Adrenal gland (tissue), 12 donors: Measurements from ENCODE around the gene AREG. TPM values are rescaled to one million over a fixed set of nuclear protein-coding genes. Genes with fewer than 3 reads are reported as not detected.

Source experiments
- DNase-seq, 7 donors: peaks; one replicate each; pipeline ENCODE4 v3.0.0-alpha.2; 2019 to 2020
- H3K27ac ChIP-seq, 5 donors: fragments of 200-600 bp; sonication (generic) in 4 of 5; 1 replicate in 3 of 5; 2 replicates in 2 of 5; pipeline versions ENCODE4 v1.5.1 to v1.8.0; 2016 to 2020; ENCODE audit warnings: mild to moderate bottlenecking in 1 of 5
- H3K27me3 ChIP-seq: fragments of 200-600 bp; 2 replicates; pipeline ENCODE4 v1.8.0; 2021
- H3K36me3 ChIP-seq, 2 donors: fragments of 200-600 bp; replicated peaks in 1 of 2; 1 replicate in 1 of 2; 2 replicates in 1 of 2; pipeline versions ENCODE4 v1.5.1 to v1.8.0; 2018 to 2022
- H3K4me1 ChIP-seq, 2 donors: fragments of 200-600 bp; replicated peaks in 1 of 2; 1 replicate in 1 of 2; 2 replicates in 1 of 2; pipeline versions ENCODE4 v1.5.1 to v1.8.0; 2018 to 2021
- H3K4me3 ChIP-seq, 4 donors: fragments of 200-600 bp; sonication (generic) in 3 of 4; one replicate each; pipeline ENCODE4 v1.5.1; 2016 to 2018
- H3K9me3 ChIP-seq, 3 donors: fragments of 200-600 bp; sonication (generic) in 1 of 3; replicated peaks in 1 of 3; 1 replicate in 2 of 3; 2 replicates in 1 of 3; pipeline versions ENCODE4 v1.5.1 to v1.8.0; 2016 to 2021
- POLR2A ChIP-seq, 2 donors: fragments of 450-650 bp; IDR thresholded peaks; one replicate each; pipeline ENCODE4 v1.6.1; 2017; ENCODE audit warnings: antibody characterized with exemption in 2 of 2, mild to moderate bottlenecking in 2 of 2, moderate library complexity in 1 of 2
- WGBS, 4 donors: extraction: QIAGEN DNeasy Blood & Tissue Kit in 2 of 4; methylation state at CpG; one replicate each; pipeline versions ENCODE4 v1.1.5 to v1.1.7; 2013 to 2017; 5-methylcytosine and 5-hydroxymethylcytosine counted together
- intact Hi-C, 2 donors: fragments of 100-400 bp; cut with DNase I; formaldehyde crosslinking; loops; one replicate each; pipeline versions ENCODE4 v1.14.1 to v1.15.0; 2022 to 2023
- polyA plus RNA-seq, 3 donors: library from polyadenylated mRNA; stranded (reverse); fragments of 200-250 nt in 2 of 3; fragments of 350-450 nt in 1 of 3; fragmentation: Illumina TruSeq in 1 of 3; extraction: RNeasy Lipid Tissue Mini Kit (QIAGEN cat#74804) in 1 of 3; gene quantifications; one replicate each; pipeline ENCODE4 v1.2.3, GENCODE V29; 2013 to 2014
- total RNA-seq, 9 donors: library from RNA; depleted of rRNA in 4 of 9; stranded (reverse); fragments of >200 nt in 4 of 9; fragments of 120-200 nt in 1 of 9; fragmentation: NEBNext Ultra II Directional in 1 of 9; extraction: Animal tissue kit (Norgen Biotek cat#: 25700) in 1 of 9; gene quantifications; one replicate each; pipeline versions ENCODE4 v1.1.0 to v1.2.4, GENCODE V29; 2013 to 2023
- TF ChIP-seq, protein P1 (sequence below), 6 experiments: fragments of 450-650 bp in 4 of 6; fragments of 200-600 bp in 2 of 6; sonication (generic) in 1 of 6; IDR thresholded peaks; 1 replicate in 5 of 6; 2 replicates in 1 of 6; pipeline versions ENCODE4 v1.5.1 to v1.8.0; 2016 to 2021; ENCODE audit warnings: antibody characterized with exemption in 6 of 6, mild to moderate bottlenecking in 2 of 6, moderate library complexity in 1 of 6
- donor health status: healthy with polysubstance abuse.
- donor health status: Bipolar disorder and iron deficiency.
- donor health status: DM: yes; HTN: yes; CAD: no.
- donor health status: DM: no; HTN: no; CAD: no.
- donor health status: DM: no; HTN: no; CAD: no.
- donor health status: DM: yes; HTN: yes; CAD: no.

Gene AREG
- total and polyA plus RNA-seq, 12 donors: 0.32 to 4.8 (median 0.98) TPM; not detected in 3

DNA sequence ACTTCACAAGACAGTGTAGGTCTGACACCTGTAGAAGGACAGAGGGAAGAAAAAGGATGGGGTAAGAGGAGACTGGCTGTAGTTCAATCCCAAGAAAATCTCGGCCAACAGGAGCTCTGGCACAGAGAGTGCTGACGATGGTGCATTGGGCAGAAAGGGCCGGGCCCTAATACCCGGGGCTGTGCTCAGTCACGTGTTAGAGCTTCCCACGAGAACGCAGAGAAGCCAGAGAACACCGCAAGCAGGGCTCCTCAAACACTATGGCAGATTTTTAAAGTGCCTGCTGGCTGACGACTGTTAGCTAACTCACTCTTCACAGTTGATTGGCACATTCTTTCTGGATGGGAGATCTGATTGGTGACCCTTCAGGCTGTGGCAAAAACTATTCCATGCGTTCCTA lies 44.5 kb upstream of the AREG start:
- Histone ChIP-seq H3K9me3 (no peaks in the 10 kb centered on the region), H3K4me1 (no peaks in the 10 kb centered on the region), H3K27me3 (no peaks in the 10 kb centered on the region), H3K27ac (no peak overlapping the region), H3K36me3 (no peaks in the 10 kb centered on the region), H3K4me3 (no peak overlapping the region)
- no peak for TF ChIP-seq POLR2A (IDR thresholded peaks at IDR 0.05)
- TF ChIP-seq, protein P1, sequence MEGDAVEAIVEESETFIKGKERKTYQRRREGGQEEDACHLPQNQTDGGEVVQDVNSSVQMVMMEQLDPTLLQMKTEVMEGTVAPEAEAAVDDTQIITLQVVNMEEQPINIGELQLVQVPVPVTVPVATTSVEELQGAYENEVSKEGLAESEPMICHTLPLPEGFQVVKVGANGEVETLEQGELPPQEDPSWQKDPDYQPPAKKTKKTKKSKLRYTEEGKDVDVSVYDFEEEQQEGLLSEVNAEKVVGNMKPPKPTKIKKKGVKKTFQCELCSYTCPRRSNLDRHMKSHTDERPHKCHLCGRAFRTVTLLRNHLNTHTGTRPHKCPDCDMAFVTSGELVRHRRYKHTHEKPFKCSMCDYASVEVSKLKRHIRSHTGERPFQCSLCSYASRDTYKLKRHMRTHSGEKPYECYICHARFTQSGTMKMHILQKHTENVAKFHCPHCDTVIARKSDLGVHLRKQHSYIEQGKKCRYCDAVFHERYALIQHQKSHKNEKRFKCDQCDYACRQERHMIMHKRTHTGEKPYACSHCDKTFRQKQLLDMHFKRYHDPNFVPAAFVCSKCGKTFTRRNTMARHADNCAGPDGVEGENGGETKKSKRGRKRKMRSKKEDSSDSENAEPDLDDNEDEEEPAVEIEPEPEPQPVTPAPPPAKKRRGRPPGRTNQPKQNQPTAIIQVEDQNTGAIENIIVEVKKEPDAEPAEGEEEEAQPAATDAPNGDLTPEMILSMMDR (IDR thresholded peaks at IDR 0.05): no peak
- 70 to 87% (median 81%) methylated on average over 6 to 10 of the region's 10 CpGs for WGBS, 4 donors
- DNase-seq: no peak
- intact Hi-C loops: no loop called here

DNA sequence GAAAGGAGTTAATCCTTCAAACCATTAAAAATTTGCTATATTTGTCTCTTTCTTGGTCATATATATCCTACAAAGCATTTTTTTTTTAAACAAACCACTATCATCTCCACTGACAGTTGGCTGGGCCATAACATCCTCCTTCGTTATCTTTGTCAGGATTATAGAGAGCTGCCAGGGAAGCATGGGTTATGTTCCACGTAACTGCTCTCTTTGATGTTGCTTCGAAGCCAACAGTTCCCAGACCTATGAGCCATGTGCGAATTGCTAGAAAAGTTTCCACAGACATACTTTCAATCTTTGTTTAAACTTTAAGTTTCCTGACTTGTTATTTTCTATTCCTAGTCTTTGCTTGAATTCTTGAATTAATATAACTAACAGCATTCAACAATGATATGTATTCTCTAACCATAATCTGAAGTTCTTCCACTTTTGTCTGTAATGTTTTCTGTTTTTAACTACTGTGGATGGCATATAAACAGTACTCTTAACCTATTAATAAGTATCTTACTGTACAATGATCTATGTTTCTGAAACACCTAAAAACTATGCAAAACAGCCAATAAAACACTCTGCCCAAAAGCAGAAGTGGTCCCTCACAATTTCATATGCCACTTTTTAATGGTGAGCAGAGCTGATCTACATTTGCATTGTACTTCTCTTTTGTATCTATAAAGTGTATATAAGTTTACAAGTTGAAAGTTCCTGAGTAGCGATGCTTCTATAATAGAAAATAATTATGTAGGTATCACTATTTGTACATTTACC lies 42.1 kb upstream of the AREG start:
- Histone ChIP-seq H3K27me3 (no peaks in the 10 kb centered on the region), H3K4me1 (no peaks in the 10 kb centered on the region), H3K4me3 (no peak overlapping the region), H3K27ac (no peak overlapping the region), H3K36me3 (no peaks in the 10 kb centered on the region), H3K9me3 (no peaks in the 10 kb centered on the region)
- intact Hi-C loops: no loop called here
- no peak for DNase-seq
- WGBS, 4 donors: 50 to 61% (median 55%) methylated on average over 5 of the region's 5 CpGs
- TF ChIP-seq, protein P1 (IDR thresholded peaks at IDR 0.05): no peak
- no peak for TF ChIP-seq POLR2A (IDR thresholded peaks at IDR 0.05)

DNA sequence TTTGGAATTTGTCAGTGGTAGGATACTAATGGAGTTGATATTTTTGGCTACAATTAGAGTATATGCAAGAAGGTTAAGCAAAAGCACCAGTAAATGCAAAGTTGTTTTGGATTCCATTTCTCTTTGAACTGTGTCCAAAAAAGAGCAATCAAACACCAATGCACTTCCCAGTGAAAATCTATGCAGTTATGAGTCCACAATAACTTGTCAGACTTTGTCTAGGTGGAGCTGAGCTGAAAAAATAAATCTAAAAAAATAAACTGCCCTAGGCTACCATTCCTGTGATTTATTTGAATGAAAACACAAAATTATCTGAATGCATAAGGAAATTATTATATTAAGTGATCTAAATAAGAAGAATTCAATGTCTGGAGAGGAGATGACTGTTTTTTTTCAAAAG lies 37.0 kb upstream of the AREG start:
- Histone ChIP-seq H3K36me3 (no peaks in the 10 kb centered on the region), H3K9me3 (no peaks in the 10 kb centered on the region), H3K27me3 (no peaks in the 10 kb centered on the region), H3K4me1 (no peaks in the 10 kb centered on the region), H3K4me3 (no peak overlapping the region), H3K27ac (no peak overlapping the region)
- TF ChIP-seq POLR2A (IDR thresholded peaks at IDR 0.05): no peak
- TF ChIP-seq, protein P1 (IDR thresholded peaks at IDR 0.05): no peak
- no peak for DNase-seq
- intact Hi-C loops: no loop called here

DNA sequence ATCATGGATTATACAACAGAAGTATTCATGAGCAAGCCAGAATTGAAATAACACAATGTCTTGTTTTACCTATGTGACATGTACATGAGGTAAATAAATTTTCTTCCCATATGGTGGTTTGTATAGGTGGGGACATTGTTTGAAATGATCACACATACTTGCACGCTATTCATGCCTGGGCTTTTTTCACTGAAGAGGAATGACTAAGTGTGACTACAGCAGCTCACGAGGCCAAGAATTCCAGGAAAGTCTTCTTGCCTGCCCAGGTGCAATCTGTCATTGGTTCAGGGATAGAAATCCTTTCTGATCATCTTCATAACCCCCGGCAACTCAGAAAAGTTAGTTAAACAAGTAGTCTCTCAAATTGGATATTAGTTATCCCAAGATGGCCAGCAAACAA lies 36.3 kb upstream of the AREG start:
- 70 to 85% (median 75%) methylated on average over 3 of the region's 3 CpGs for WGBS, 4 donors
- intact Hi-C loops: no loop called here
- TF ChIP-seq, protein P1 (IDR thresholded peaks at IDR 0.05): no peak
- TF ChIP-seq POLR2A (IDR thresholded peaks at IDR 0.05): no peak
- Histone ChIP-seq H3K27me3 (no peaks in the 10 kb centered on the region), H3K36me3 (no peaks in the 10 kb centered on the region), H3K9me3 (no peaks in the 10 kb centered on the region), H3K4me3 (no peak overlapping the region), H3K4me1 (no peaks in the 10 kb centered on the region), H3K27ac (no peak overlapping the region)
- DNase-seq: no peak
